VCaP (cell line): Measurements from ENCODE around the gene SOAT2.

ENCODE experiments used
- H3K27ac ChIP-seq: fragments of 450-650 bp; 2 replicates; pipeline ENCODE4 v1.5.1; 2017
- CTCF ChIP-seq: fragments of 450-650 bp; conservative IDR thresholded peaks from 2 replicates; pipeline ENCODE4 v1.5.1; 2017; ENCODE audit warnings: mild to moderate bottlenecking, moderate library complexity

Gene SOAT2

GRCh38 chr12:53074283-53074998 is 28.8 kb upstream of the SOAT2 start:
- peak overlapping the region; percentile 31; the same call in 1 of the 2 replicates for H3K27ac ChIP-seq
- no peak for TF ChIP-seq CTCF

- no peak for TF ChIP-seq CTCF
- no peak overlapping the region for H3K27ac ChIP-seq
Observed at GRCh38 chr12:53074999-53075370, 28.3 kb upstream of the SOAT2 start.

GRCh38 chr12:53076461-53076860 is 26.8 kb upstream of the SOAT2 start:
- no peak for TF ChIP-seq CTCF

GRCh38 chr12:53077030-53077429 is 26.3 kb upstream of the SOAT2 start:
- no peak overlapping the region for H3K27ac ChIP-seq
- no peak for TF ChIP-seq CTCF

More at GRCh38 chr12:53076461-53076860, 26.8 kb upstream of the SOAT2 start:
- no peak overlapping the region for H3K27ac ChIP-seq

GRCh38 chr12:53078425-53079225 is 24.7 kb upstream of the SOAT2 start:
- H3K27ac ChIP-seq = peak overlapping the region; percentile 91
- TF ChIP-seq CTCF = no peak

- peak within 1 kb of the TSS; percentile 91 for H3K27ac ChIP-seq
Observed at GRCh38 chr12:53079226-53080117, 23.8 kb upstream of the SOAT2 start, which contains the start of gene SPRYD3. Gene SPRYD3, minus strand, starts transcription at chr12:53079390. Its CDS starts 57 bp downstream, at chr12:53079333.

More at GRCh38 chr12:53079226-53080117, 23.8 kb upstream of the SOAT2 start, which contains the start of gene SPRYD3:
- no peak for TF ChIP-seq CTCF
